Heart right ventricle (tissue), 16 donors: ENCODE data around the gene GOLGA6A. TPM values are rescaled to one million over a fixed set of nuclear protein-coding genes. Genes with fewer than 3 reads are reported as not detected.

Source experiments
- ATAC-seq, 8 donors: fragments of 200-7000 bp; cut with Tn5 transposase; one replicate each; pipeline ENCODE4 v1.9.1; 2020; ENCODE audit warnings: mild to moderate bottlenecking in 8 of 8, moderate library complexity in 8 of 8, moderate number of reproducible peaks in 1 of 8
- DNase-seq, 2 donors: peaks; one replicate each; pipeline ENCODE4 v3.0.0-alpha.2; 2020
- H3K27ac ChIP-seq, 10 donors: fragments of 200-600 bp; sonication (generic) in 2 of 10; one replicate each; pipeline versions ENCODE4 v1.5.0 to v1.8.0; 2020 to 2022; ENCODE audit warnings: mild to moderate bottlenecking in 3 of 10
- H3K27me3 ChIP-seq, 7 donors: fragments of 200-600 bp; one replicate each; pipeline ENCODE4 v1.8.0; 2021 to 2022; ENCODE audit warnings: mild to moderate bottlenecking in 2 of 7
- H3K36me3 ChIP-seq, 9 donors: fragments of 200-600 bp; sonication (generic) in 1 of 9; one replicate each; pipeline versions ENCODE4 v1.5.0 to v1.8.0; 2020 to 2022; ENCODE audit warnings: mild to moderate bottlenecking in 2 of 9
- H3K4me1 ChIP-seq, 9 donors: fragments of 200-600 bp; sonication (generic) in 1 of 9; one replicate each; pipeline versions ENCODE4 v1.5.0 to v1.8.0; 2020 to 2022; ENCODE audit warnings: mild to moderate bottlenecking in 4 of 9
- H3K4me3 ChIP-seq, 10 donors: fragments of 200-600 bp; sonication (generic) in 2 of 10; one replicate each; pipeline versions ENCODE4 v1.5.0 to v1.8.0; 2020 to 2022; ENCODE audit warnings: mild to moderate bottlenecking in 7 of 10, moderate library complexity in 2 of 10
- H3K9me3 ChIP-seq, 11 donors: fragments of 200-600 bp in 10 of 11; sonication (generic) in 2 of 11; one replicate each; pipeline versions ENCODE4 v1.5.0 to v1.8.0; 2013 to 2022; ENCODE audit warnings: mild to moderate bottlenecking in 2 of 11, control low read depth in 1 of 11, moderate library complexity in 1 of 11
- WGBS, 2 donors: extraction: QIAGEN DNeasy Blood & Tissue Kit; methylation state at CpG; one replicate each; pipeline ENCODE4 v1.1.7; 2013; ENCODE audit warnings: inconsistent platforms in 1 of 2; 5-methylcytosine and 5-hydroxymethylcytosine counted together
- intact Hi-C, 10 donors: fragments of 100-400 bp; cut with DNase I; formaldehyde crosslinking; loops; one replicate each; pipeline versions ENCODE4 v1.11.1 to v1.14.2; 2022
- polyA plus RNA-seq, 2 donors: library from polyadenylated mRNA; stranded (reverse); fragments of 200-250 nt; gene quantifications; one replicate each; pipeline ENCODE4 v1.2.3, GENCODE V29; 2013
- total RNA-seq, 10 donors: library from RNA; stranded (reverse); fragmentation: NEBNext Ultra II Directional in 3 of 10; extraction: Animal tissue kit (Norgen Biotek cat#: 25700) in 3 of 10; gene quantifications; one replicate each; pipeline versions ENCODE4 v1.2.1 to v1.2.4, GENCODE V29; 2021 to 2023
- TF ChIP-seq, protein P1 (sequence below), 9 donors: fragments of 200-600 bp; sonication (generic) in 2 of 9; IDR thresholded peaks; one replicate each; pipeline versions ENCODE4 v1.5.0 to v1.8.0; 2021 to 2022; ENCODE audit warnings: antibody characterized with exemption in 9 of 9, mild to moderate bottlenecking in 5 of 9, moderate library complexity in 1 of 9
- donor health status: Arrhythmogenic right ventricular cardiomyopathy.
- donor health status: ischemic (EF 13 %, LVEDD 7.1; RV severe dilation, severe dysfunction).
- donor health status: healthy with polysubstance abuse.
- donor health status: DM: no; HTN: yes; CAD: no.
- donor health status: DM: no; HTN: no; CAD: no.
- donor health status: ischemic (EF 25% LVEDD 6.9; RV normal size, moderate dysfunction).
- donor health status: ischemic (EF 25% LVEDD 5.7; RV mildly dilated, moderate dysfunction).
- donor health status: healthy.
- donor health status: DM: yes; HTN: yes; CAD: no.
- donor health status: Ischemic cardiomyopathy.
- donor health status: ischemic (EF 35%, LVEDD 5.7; RV mildly dilated, moderate dysfunction).
- donor health status: nonischemic (EF 11% LVEDD 7.7; RV severe dilation, severe dysfunction).
- donor health status: DM: yes; HTN: yes; CAD: no.
- donor health status: PGD.
- donor health status: ischemic (EF 29% LVEDD 5.4; RV normal size, mild dysfunction).
- donor health status: nonischemic (EF 23%, LVEDD 6.1; RV moderate dilation, normal function).

The GOLGA6A gene
- total and polyA plus RNA-seq, 12 donors = not detected

DNA sequence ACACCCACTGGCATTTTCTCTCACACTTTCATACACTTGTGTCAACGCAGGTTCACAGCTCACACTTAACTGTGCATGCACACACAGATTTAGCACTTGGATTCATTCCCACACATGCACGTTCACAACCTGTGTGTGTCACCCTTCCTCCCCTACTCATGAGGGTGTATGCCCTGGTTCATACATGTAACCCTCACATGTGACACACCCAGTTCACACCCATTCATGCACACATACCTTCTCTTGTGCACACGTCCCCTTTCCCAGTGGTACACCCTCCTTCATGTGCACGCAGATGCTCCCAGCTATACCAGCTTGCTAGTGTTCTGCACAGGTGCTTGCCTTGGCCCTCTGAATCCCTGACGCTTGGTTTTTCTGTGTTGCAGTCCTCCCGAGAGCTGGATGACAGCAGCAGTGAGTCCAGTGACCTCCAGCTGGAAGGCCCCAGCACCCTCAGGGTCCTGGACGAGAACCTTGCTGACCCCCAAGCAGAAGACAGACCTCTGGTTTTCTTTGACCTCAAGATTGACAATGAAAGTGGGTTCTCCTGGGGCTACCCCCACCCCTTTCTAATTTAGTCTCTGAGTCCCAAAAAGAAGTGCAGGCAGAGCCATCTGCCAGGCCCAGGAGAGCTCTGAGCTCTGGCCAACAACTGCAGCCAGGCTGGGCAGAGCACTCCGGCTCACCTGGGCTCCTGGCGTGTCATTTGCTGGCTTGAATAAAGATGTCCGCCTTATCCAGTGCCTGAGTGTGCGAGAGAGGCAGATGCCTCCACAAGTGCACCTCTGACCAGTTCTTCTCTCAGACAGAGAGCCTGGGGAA, 39.5 kb downstream of the GOLGA6A start:
- no peak for ATAC-seq
- Histone ChIP-seq H3K4me3 (no peak overlapping the region), H3K9me3 (no peaks in the 10 kb centered on the region), H3K27me3 (no peaks in the 10 kb centered on the region), H3K4me1 (peaks cover 20 to 85% (median 61%) of the 10 kb centered on the region in 9 donors), H3K36me3 (peaks cover 0 to 44% (median 7%) of the 10 kb centered on the region in 9 donors), H3K27ac (peak overlapping the region in 8 of 10 donors; percentile 68 to 86 (median 76))
- DNase-seq = no peak
- 93 to 94% methylated on average over 11 of the region's 11 CpGs for WGBS, 2 donors
- intact Hi-C loops = loop anchor here in 1 of 10 donors (10.0 kb wide), 1 partner anchor 48 kb away; the partner anchor contains the start of genes PML and STOML1
- TF ChIP-seq, protein P1, sequence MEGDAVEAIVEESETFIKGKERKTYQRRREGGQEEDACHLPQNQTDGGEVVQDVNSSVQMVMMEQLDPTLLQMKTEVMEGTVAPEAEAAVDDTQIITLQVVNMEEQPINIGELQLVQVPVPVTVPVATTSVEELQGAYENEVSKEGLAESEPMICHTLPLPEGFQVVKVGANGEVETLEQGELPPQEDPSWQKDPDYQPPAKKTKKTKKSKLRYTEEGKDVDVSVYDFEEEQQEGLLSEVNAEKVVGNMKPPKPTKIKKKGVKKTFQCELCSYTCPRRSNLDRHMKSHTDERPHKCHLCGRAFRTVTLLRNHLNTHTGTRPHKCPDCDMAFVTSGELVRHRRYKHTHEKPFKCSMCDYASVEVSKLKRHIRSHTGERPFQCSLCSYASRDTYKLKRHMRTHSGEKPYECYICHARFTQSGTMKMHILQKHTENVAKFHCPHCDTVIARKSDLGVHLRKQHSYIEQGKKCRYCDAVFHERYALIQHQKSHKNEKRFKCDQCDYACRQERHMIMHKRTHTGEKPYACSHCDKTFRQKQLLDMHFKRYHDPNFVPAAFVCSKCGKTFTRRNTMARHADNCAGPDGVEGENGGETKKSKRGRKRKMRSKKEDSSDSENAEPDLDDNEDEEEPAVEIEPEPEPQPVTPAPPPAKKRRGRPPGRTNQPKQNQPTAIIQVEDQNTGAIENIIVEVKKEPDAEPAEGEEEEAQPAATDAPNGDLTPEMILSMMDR (IDR thresholded peaks at IDR 0.05) = no peak

DNA sequence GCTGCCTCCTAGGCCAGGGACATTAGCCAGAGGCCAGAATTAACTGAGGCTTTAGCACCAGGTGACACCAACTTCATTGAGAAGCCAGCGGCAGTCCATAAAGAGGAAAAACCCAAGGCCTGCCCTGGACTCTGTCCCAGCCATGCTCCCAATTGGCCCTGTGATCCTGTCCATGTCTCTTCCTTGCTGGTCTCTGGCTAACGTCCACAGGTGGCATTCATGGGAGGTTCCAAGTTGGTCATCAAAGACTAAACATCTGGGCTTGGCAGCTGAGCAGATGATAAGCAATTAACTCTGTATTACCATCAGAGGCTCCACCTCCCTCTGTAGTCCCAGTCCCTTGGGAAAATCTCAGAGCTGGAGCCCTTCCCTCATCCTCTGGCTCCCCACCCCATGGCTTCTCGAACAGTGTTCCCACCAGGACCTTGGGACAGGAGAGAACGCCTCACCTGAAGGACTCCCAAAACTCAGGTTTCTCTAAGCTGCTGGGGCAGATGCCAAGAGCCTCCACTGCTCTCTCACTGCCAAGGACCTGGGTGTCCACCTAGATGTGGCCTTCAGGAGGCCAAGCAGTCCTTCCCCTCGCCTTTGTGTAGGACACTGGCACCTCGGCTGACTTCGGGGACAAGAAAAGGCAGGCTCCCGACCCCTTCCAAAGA, 40.4 kb downstream of the GOLGA6A start:
- intact Hi-C loops = loop anchor here in 1 of 10 donors (10.0 kb wide), 1 partner anchor 47 kb away; the partner anchor contains the start of genes PML and STOML1
- no peaks in the 10 kb centered on the region for H3K27me3 ChIP-seq
- 84 to 90% methylated on average over 8 of the region's 8 CpGs for WGBS, 2 donors
- H3K9me3 ChIP-seq = no peaks in the 10 kb centered on the region
- H3K36me3 ChIP-seq = peaks cover 0 to 53% (median 7%) of the 10 kb centered on the region in 9 donors
- ATAC-seq = no peak
- H3K27ac ChIP-seq = peak overlapping the region in 6 of 10 donors; percentile 73 to 85 (median 78)
- peaks cover 20 to 81% (median 58%) of the 10 kb centered on the region in 9 donors for H3K4me1 ChIP-seq
- no peak for DNase-seq
- no peak overlapping the region for H3K4me3 ChIP-seq
- TF ChIP-seq, protein P1 (IDR thresholded peaks at IDR 0.05) = no peak

DNA sequence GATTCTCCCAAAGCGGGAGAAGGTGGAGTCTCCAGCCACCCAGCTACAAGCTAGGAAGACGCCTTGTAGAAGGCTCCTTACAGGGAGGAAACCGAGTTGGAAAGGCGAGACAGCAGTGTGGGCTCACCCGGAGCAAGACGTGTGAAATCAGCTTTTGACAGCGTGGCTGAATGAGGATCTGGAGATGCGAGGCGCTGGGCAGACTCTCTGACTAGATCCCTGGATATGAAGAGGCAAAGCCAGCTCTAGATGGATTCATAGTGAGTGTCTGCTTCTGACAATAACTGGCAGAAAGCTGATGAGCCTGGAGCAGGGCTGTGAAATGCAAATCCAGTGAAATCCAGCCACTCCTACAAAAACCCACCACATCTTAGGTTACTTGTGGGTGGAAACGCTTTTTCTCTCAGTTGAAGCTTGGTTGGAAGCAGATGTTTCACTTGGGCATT, 41.0 kb downstream of the GOLGA6A start:
- no peaks in the 10 kb centered on the region for H3K9me3 ChIP-seq
- DNase-seq (no peak), ATAC-seq (no peak)
- H3K36me3 ChIP-seq = peaks cover 0 to 59% (median 7%) of the 10 kb centered on the region in 9 donors
- intact Hi-C loops = loop anchor here in 1 of 10 donors (10.0 kb wide), 1 partner anchor 47 kb away; the partner anchor contains the start of genes PML and STOML1
- TF ChIP-seq, protein P1 (IDR thresholded peaks at IDR 0.05) = no peak
- no peak overlapping the region for H3K4me3 ChIP-seq
- H3K27ac ChIP-seq = peak overlapping the region in 9 of 10 donors; percentile 41 to 85 (median 77)
- WGBS, 2 donors = 82 to 88% methylated on average over 10 of the region's 10 CpGs
- H3K27me3 ChIP-seq = no peaks in the 10 kb centered on the region
- peaks cover 20 to 81% (median 55%) of the 10 kb centered on the region in 9 donors for H3K4me1 ChIP-seq
